GM12878 (cell line): ENCODE data around the gene SPAG17. TPM values are rescaled to one million over a fixed set of nuclear protein-coding genes. Genes with fewer than 3 reads are reported as not detected.

Experiments
- CBX3 ChIP-seq: fragments of 200-600 bp; sonication (generic); IDR thresholded peaks from 2 replicates; pipeline ENCODE4 v1.6.1; 2016; ENCODE audit warnings: low read depth, borderline replicate concordance
- CHD2 ChIP-seq: IDR thresholded peaks from 2 replicates; pipeline ENCODE4 v1.6.1; 2011; ENCODE audit warnings: low read depth, low read length, improper control_type of control experiment, borderline replicate concordance
- ETV6 ChIP-seq, 2 experiments: fragments of 450-650 bp in 1 of 2; IDR thresholded peaks in 1 of 2; conservative IDR thresholded peaks in 1 of 2; 2 replicates each; pipeline ENCODE4 v1.6.1; 2014; ENCODE audit warnings: antibody characterized with exemption in 1 of 2, borderline replicate concordance in 1 of 2, low read depth in 1 of 2, mild to moderate bottlenecking in 1 of 2, moderate library complexity in 1 of 2
- NKRF ChIP-seq: fragments of 450-650 bp; conservative IDR thresholded peaks from 2 replicates; pipeline ENCODE4 v1.6.1; 2017; ENCODE audit warnings: mild to moderate bottlenecking, moderate library complexity
- STAT1 ChIP-seq: fragments of 450-650 bp; conservative IDR thresholded peaks from 2 replicates; pipeline ENCODE4 v1.6.1; 2014; ENCODE audit warnings: antibody characterized with exemption, mild to moderate bottlenecking
- polyA plus RNA-seq, 11 experiments: library from polyadenylated mRNA; depleted of rRNA in 4 of 11; unstranded in 6 of 11; stranded (reverse) in 5 of 11; fragments of >200 nt; fragmentation: Nextera tagmentation in 4 of 11; fragmentation: Illumina TruSeq in 1 of 11; extraction: Ambion mirVana in 4 of 11; extraction: Trizol in 1 of 11; gene quantifications; 1 replicate in 1 of 11; 2 replicates in 10 of 11; pipeline versions ENCODE4 v1.2.1 to v1.2.3, GENCODE V29; 2011 to 2016; ENCODE audit warnings: inconsistent platforms in 2 of 11, missing spikeins in 2 of 11, low read depth in 1 of 11
- total RNA-seq, 4 experiments: library from RNA; depleted of rRNA in 3 of 4; stranded (reverse); fragments of >200 nt in 3 of 4; fragmentation: Illumina TruSeq in 1 of 4; extraction: Trizol in 1 of 4; gene quantifications; 2 replicates each; pipeline versions ENCODE4 v1.2.1 to v1.2.3, GENCODE V29; 2013 to 2021
- TF ChIP-seq, protein P1 (sequence below): IDR thresholded peaks from 2 replicates; pipeline ENCODE4 v1.6.1; 2011; ENCODE audit warnings: low read depth, low read length, improper control_type of control experiment, borderline replicate concordance
- TF ChIP-seq, protein P2 (sequence below): fragments of 450-650 bp; IDR thresholded peaks from 2 replicates; pipeline ENCODE4 v1.6.1; 2017; ENCODE audit warnings: mild to moderate bottlenecking
- TF ChIP-seq, protein P3 (sequence below): fragments of 450-650 bp; IDR thresholded peaks from 2 replicates; pipeline ENCODE4 v1.6.1; 2017; ENCODE audit warnings: borderline replicate concordance

The SPAG17 gene
- total and polyA plus RNA-seq, 10 of the 15 experiments (the other 5 are each of a cell fraction or from before 2014, with no cell fraction given): 0.02 to 0.16 (median 0.03) TPM; not detected in 7

DNA sequence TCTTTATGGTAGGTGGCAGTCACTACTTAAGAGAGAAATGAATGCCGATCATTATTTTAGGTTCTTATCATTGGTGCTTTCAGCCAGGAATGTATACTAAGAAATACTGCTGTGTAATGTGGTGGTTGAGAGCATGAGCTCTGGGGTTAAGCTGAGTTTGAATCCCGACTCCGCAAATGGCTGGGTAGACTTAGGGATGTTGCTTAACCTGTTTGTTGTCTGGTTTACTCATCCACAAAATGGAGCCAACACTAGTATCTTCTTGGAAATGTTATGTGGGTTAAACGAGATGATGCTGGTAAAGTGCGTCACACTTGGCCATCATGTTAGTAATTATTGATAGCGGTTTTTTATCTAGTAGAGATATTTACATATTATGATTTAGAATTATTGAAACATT, 171.7 kb downstream of the SPAG17 start (continued):
- TF ChIP-seq ETV6 (conservative IDR thresholded peaks at IDR 0.05 in 1 of 2, IDR thresholded peaks at IDR 0.05 in 1 of 2; ENCODE audit: borderline replicate concordance in 1 of 2, low read depth in 1 of 2) (no peak), CHD2 (no peak), NKRF (no peak), CBX3 (no peak), STAT1 (no peak)
- TF ChIP-seq, protein P1, sequence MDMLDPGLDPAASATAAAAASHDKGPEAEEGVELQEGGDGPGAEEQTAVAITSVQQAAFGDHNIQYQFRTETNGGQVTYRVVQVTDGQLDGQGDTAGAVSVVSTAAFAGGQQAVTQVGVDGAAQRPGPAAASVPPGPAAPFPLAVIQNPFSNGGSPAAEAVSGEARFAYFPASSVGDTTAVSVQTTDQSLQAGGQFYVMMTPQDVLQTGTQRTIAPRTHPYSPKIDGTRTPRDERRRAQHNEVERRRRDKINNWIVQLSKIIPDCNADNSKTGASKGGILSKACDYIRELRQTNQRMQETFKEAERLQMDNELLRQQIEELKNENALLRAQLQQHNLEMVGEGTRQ: no peak
- TF ChIP-seq, protein P2, sequence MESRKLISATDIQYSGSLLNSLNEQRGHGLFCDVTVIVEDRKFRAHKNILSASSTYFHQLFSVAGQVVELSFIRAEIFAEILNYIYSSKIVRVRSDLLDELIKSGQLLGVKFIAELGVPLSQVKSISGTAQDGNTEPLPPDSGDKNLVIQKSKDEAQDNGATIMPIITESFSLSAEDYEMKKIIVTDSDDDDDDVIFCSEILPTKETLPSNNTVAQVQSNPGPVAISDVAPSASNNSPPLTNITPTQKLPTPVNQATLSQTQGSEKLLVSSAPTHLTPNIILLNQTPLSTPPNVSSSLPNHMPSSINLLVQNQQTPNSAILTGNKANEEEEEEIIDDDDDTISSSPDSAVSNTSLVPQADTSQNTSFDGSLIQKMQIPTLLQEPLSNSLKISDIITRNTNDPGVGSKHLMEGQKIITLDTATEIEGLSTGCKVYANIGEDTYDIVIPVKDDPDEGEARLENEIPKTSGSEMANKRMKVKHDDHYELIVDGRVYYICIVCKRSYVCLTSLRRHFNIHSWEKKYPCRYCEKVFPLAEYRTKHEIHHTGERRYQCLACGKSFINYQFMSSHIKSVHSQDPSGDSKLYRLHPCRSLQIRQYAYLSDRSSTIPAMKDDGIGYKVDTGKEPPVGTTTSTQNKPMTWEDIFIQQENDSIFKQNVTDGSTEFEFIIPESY: no peak
- TF ChIP-seq, protein P3, sequence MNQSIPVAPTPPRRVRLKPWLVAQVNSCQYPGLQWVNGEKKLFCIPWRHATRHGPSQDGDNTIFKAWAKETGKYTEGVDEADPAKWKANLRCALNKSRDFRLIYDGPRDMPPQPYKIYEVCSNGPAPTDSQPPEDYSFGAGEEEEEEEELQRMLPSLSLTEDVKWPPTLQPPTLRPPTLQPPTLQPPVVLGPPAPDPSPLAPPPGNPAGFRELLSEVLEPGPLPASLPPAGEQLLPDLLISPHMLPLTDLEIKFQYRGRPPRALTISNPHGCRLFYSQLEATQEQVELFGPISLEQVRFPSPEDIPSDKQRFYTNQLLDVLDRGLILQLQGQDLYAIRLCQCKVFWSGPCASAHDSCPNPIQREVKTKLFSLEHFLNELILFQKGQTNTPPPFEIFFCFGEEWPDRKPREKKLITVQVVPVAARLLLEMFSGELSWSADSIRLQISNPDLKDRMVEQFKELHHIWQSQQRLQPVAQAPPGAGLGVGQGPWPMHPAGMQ: no peak
